ENCODE results near the gene RBM39.
"Not testable (repeated sequence)": the region's sequence is repeated elsewhere in the genome, so short reads cannot be mapped to it uniquely, and the experiment has no call there.

RBM39 gene

GRCh38 chr20:35750611-35751010 lies 8.6 kb upstream of the RBM39 start:
- no peak for DNase-seq

GRCh38 chr20:35744492-35744841 lies 2.4 kb upstream of the RBM39 start:
- not testable (repeated sequence) for DNase-seq

DNA sequence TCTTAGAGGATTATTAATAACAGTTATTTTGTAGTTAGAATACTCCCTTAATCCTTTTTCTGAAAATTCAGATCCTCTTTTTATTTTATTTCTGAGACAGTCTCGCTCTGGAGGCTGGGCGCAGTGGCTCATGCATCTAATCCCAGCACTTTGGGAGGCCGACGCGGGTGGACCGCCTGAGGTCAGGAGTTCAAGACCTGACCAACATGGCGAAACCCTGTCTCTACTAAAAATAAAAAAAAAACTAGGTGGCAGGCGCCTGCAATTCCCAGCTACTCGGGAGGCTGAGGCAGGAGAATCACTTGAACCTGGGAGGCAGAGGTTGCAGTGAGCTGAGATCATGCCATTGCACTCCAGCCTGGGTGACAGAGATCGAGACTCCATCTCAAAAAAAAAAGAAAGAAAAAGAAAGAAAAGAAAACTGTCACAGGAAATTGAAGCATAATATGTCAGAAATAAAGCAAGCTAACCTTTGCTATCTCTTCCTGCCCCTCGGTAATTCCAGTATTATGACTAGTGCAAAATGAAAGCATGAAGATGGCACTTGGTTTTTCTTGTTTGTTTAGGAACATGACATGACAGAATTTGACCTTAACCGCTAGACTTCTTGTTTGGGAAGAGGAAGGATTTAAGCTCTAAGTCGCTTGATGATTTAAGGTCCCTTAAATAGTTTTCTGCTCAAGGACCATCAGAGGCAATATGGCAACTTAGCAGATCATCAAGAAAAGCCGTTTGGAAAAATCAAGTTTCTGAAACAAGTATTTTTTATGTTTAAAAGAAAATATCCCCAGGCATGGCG lies 1.8 kb upstream of the RBM39 start:
- no peak for DNase-seq

- peak; percentile 52 for DNase-seq
These were observed 872 bp upstream of the RBM39 start for GRCh38 chr20:35742741-35743523.

DNA sequence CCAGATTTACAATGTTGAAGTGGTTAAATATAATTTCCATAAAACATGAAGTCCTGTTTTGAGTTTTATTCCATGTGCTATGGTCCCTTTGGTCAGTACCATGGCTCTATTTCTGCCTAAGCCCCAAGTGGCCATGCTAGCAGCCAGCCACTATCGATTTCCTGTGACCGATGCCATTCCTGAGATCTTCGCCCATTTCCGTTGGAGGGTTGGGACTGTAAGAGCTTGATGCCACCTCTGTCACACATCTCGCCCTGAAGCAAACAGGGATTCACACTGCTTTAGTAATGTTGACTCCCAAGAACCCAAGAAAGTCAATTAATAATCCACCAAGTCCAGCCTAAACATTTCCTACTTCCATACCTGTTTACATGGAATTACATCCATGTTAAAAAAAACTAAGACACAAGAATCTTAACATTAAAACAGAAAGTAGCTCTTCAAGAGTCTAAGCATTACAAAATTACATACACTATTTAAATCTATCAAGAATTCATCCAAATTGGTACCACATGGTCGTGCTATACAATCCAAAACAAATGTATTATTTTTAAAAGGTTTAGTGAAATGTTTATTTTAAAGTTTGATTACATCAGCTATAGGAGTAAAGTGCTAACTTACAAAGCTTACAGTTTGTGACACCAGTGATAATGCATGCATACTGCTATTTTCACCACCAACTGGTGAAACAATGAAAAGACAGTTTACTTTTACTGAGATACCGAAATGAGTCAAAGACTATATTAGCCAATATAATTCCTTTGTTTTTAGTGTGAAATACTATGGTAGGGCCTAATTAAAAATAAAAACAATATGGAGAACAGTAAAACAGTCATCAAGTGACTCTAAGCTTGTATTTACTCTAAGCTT lies 2.5 kb downstream of the RBM39 start:
- no peak for DNase-seq

GRCh38 chr20:35738410-35739179 lies 3.5 kb downstream of the RBM39 start:
- no peak for DNase-seq

GRCh38 chr20:35737865-35738333 lies 4.2 kb downstream of the RBM39 start:
- DNase-seq: no peak

DNA sequence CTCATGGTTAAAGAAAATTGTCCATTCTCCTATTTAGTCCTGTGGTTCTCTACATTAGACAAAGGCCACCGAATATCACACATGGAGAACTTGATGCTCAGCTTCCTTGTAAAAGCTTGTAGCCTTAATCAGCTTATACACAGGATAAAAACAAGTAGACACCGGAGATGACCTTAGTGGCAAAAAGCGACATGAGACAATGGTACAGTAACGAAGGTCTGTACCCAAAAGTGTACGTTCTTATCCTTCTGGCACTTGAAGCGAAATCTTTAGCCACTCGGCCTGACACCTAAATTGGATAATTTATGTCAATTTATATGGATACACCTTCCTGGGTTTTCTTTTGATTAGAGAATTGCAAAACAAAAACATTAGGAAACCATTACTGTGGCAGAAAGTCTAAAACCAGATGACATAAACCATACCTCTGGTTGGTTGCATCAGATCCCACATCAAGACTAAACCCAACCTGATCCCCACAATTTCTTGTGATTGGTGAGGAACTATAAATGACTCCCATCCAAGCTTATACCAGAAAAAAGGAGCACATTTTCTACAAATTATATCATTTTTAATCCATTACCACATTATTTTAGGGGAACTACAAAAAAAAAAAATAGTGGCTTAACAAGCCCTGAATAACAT lies 6.1 kb downstream of the RBM39 start:
- no peak for DNase-seq

DNA sequence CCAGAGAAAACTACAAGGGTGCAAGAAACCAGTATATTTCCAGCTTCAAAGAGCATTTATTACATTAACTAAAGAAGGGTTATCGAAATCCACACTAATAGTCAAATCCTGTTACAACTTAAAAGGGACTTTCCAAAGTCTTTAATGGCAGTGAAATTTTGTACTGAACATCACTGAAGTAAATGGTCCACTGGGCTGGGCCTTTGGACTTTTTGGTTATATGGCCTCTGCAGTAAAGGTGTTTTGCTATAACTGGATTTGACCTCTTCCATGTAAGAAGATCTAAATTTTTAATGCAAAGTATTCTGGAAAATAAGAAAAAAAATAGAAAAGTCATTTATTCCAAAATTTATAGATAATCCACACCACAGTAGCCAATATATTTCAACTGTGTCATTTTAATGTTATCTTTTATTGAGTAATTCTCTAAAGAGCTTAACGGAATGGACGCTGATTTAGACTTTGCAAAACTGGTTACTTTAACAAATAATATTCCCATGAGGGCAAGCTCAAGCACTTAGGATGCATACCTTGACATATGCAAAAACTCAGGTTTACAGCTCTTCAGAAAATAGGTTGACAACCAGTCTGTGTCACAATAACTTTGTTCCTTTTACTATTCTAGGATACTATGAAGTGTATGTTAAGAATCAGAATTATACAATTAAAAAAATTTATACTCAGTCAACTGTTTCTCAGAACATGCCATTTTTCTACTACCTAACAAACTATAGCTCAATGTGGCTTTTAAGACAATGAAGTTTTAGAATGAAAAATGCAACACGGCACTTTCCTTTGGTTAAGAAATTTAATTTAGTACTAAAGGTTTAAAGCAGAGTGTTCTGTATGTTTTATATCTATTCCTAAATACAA lies 7.0 kb downstream of the RBM39 start:
- DNase-seq: no peak

GRCh38 chr20:35734374-35734773 lies 7.7 kb downstream of the RBM39 start:
- no peak for DNase-seq

DNA sequence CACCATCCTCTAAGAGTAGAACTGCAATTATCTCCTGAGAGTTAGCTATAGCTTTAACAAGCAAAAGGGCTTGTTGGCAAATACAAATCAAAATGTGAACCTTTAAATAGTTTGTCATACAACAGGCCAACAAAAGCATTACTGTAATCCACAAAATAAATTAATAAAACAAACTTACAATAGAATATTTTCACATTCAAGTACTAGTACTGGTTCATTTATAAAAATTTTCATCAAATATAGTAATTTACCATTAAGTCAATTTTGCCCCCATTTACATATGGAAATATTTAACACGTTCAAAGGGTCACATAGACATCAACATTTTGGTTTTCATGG lies 9.4 kb downstream of the RBM39 start:
- no peak for DNase-seq

DNA sequence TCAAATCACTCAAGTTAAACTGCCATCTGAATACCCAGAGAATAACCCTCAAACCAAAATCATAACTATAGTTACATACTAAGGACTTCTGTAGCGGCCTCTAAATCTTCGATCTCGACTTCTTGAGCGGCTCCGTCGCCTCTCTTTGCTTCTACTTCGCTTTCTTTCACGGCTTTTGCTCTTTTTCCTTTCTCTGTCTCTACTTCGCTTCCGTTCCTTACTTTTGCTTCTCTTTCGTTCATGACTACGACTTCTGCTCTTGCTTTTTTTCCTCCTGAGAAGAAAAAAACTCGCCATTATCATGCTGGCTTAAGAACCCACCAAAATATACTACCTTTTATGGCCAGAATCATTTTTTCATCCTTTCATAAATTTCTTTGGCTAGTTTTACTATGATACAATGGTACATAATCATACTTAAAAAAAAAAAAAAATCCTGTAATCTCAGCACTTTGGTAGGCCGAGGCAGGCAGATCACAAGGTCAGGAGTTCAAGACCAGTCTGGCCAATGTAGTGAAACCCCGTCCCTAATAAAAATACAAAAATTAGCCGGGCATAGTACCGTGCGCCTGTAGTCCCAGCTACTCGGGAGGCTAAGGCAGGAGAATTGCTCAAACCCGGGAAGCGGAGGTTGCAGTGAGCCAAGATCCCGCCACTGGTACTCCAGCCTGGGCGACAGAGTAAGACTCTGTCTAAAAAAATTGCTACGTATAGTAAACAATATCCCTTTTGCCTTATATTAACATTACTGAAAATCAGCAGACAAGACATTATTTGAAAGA lies 10.0 kb downstream of the RBM39 start:
- DNase-seq: no peak

DNA sequence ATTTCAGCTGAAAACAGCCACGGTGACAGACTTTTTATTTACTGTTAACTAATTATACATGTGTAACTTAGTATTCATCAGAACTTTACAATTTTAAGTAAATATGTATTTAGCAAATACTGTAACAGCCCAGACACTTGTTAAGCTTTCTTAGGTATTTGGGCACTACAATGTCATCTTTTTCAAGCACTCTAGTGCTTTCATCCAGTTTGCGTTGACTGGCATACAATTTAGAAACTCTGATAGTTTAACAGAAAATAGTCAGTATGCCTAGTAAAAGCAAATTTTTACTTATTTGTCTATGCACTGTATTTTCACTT lies 10.6 kb downstream of the RBM39 start:
- no peak for DNase-seq

GRCh38 chr20:35730583-35731468 lies 11.2 kb downstream of the RBM39 start:
- no peak for DNase-seq

- no peak for DNase-seq
These were observed 12.1 kb downstream of the RBM39 start for GRCh38 chr20:35729836-35730582.

GRCh38 chr20:35729283-35729807 lies 12.7 kb downstream of the RBM39 start:
- no peak for DNase-seq

- DNase-seq: no peak
These were observed 15.0 kb downstream of the RBM39 start for GRCh38 chr20:35726842-35727711.

Measured in DMS79 treated with DMSO at 0.1 percent for 48 hours (cell line).